ENCODE results near the gene BCL7A. TPM values are rescaled to one million over a fixed set of nuclear protein-coding genes. Genes with fewer than 3 reads are reported as not detected.

Gene BCL7A
- total and polyA plus RNA-seq, 2 experiments from 2014 or later: 12.7 to 14.9 TPM

DNA sequence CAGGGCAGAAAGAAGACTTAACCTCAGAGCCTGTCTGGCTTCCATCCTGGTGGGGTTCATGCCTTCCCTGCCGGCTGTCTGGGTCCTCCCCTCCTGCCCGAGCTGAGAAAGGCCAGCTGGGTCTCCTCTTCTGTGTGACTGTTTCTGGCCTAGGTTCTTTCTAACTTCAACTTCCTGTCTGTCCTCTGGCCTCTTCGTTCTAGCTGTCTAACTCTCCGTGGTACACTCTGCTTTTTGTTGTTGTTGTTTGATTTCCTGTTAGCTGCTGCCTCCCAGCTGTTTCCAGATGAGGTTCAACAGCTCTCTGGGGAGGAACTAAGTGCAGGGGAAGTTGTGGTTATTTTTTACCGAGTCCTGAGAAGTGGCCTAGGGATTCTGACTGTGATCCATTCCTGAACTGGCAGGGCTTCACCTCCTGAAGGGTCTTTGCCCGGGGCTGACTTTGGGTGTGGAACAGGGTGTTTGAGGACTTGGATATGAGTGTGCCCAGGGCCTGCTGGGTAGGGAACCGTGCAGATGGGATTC, 60.1 kb downstream of the BCL7A start:
- Mint-ChIP-seq H3K36me3 (ENCODE audit: low read depth) (peaks cover 4% of the 10 kb centered on the region; the same call in 1 of the 3 replicates), H3K27ac (no peak overlapping the region), H3K27me3 (ENCODE audit: insufficient read depth, low read depth, poor library complexity) (peaks cover 19% of the 10 kb centered on the region), H3K4me3 (no peak overlapping the region), H3K4me1 (peaks cover 25% of the 10 kb centered on the region), H3K9me3 (no peaks in the 10 kb centered on the region; the same call in 2 of the 3 replicates)
- Histone ChIP-seq H3K4me2 (peak overlapping the region; percentile 82; the same call in 1 of the 2 replicates), H3F3A (replicated peaks; ENCODE audit: low read depth) (0 out of 2 replicates have a peak, but pooled peaks cover 3% of the 10 kb centered on the region), H3K4me1 (ENCODE audit: insufficient read depth) (peaks cover 26% of the 10 kb centered on the region; the same call in 1 of the 2 replicates), H4K20me1 (replicated peaks; ENCODE audit: insufficient read depth) (peaks cover 17% of the 10 kb centered on the region; the same call in 1 of the 2 replicates), H3K27me3 (ENCODE audit: insufficient read depth) (peaks cover 21% of the 10 kb centered on the region), H3K36me3 (ENCODE audit: insufficient read depth) (no peaks in the 10 kb centered on the region), H3K4me3 (0 out of 2 replicates have a peak overlapping the region, but pooled peaks have one; percentile 72), H3K79me2 (replicated peaks; ENCODE audit: insufficient read depth) (peaks cover 55% of the 10 kb centered on the region), H2AFZ (no peak overlapping the region), H3K27ac (ENCODE audit: low read depth) (no peak overlapping the region), H3K9me2 (ENCODE audit: insufficient read depth) (no peaks in the 10 kb centered on the region)
- no peak for DNase-seq (ENCODE audit: low spot score)
- no peak for ATAC-seq
- TF ChIP-seq, protein P1, sequence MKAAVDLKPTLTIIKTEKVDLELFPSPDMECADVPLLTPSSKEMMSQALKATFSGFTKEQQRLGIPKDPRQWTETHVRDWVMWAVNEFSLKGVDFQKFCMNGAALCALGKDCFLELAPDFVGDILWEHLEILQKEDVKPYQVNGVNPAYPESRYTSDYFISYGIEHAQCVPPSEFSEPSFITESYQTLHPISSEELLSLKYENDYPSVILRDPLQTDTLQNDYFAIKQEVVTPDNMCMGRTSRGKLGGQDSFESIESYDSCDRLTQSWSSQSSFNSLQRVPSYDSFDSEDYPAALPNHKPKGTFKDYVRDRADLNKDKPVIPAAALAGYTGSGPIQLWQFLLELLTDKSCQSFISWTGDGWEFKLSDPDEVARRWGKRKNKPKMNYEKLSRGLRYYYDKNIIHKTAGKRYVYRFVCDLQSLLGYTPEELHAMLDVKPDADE (IDR thresholded peaks at IDR 0.05): no peak
- TF ChIP-seq JUNB (IDR thresholded peaks at IDR 0.05; ENCODE audit: unreplicated experiment) (no peak), STAT1 (IDR thresholded peaks at IDR 0.05; ENCODE audit: unreplicated experiment) (no peak), EZH2phosphoT487 (IDR thresholded peaks at IDR 0.05; ENCODE audit: unreplicated experiment) (no peak)

DNA sequence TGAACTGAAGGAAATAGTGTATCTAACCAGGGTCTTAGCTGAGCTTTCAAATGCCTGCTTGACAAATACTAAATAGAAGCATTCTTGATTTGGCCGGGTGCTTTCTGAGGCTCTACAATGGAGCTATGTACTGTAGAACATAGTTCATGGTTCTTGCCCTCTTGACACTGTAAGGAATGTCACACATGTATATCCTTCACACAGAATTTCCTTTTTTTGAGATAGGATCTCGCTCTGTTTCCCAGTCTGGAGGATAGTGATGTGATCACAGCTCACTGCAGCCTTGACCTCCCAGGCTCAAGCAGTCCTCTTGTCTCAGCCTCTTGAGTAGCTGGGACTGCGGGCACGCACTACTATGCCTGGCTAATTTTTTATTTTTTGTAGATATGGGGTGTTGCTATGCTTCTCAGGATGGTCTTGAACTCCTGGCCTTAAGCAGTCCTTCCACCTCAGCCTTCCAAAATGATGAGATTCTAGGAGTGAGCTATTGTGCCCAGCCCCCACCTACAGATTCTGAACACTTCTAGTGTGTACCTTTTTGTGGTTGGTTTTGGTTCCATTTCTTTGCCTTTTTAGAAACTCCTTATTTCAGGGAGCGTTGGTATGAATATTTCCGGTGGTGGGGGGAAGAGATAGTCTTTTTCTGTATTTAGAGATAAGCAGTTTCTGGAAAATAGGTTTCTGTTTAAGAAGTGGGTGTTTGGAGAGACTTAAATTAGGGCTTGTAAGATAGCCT, 61.1 kb downstream of the BCL7A start:
- H3K36me3 ChIP-seq (ENCODE audit: insufficient read depth): no peaks in the 10 kb centered on the region
- H3K9me2 ChIP-seq (ENCODE audit: insufficient read depth): no peaks in the 10 kb centered on the region
- Mint-ChIP-seq H3K4me3 (no peak overlapping the region), H3K4me1 (peaks cover 30% of the 10 kb centered on the region), H3K36me3 (ENCODE audit: low read depth) (peaks cover 8% of the 10 kb centered on the region), H3K27me3 (ENCODE audit: insufficient read depth, low read depth, poor library complexity) (peaks cover 19% of the 10 kb centered on the region), H3K9me3 (no peaks in the 10 kb centered on the region; the same call in 2 of the 3 replicates), H3K27ac (peak overlapping the region; percentile 26; the same call in 1 of the 2 replicates)
- H3F3A ChIP-seq (replicated peaks; ENCODE audit: low read depth): no peaks in the 10 kb centered on the region
- peaks cover 17% of the 10 kb centered on the region; the same call in 1 of the 2 replicates for H4K20me1 ChIP-seq (replicated peaks; ENCODE audit: insufficient read depth)
- peaks cover 15% of the 10 kb centered on the region for H3K27me3 ChIP-seq (ENCODE audit: insufficient read depth)
- H2AFZ ChIP-seq: no peak overlapping the region
- H3K4me1 ChIP-seq (ENCODE audit: insufficient read depth): peaks cover 23% of the 10 kb centered on the region; the same call in 1 of the 2 replicates
- ATAC-seq: no peak
- H3K4me3 ChIP-seq: no peak overlapping the region
- DNase-seq (ENCODE audit: low spot score): no peak
- peaks cover 59% of the 10 kb centered on the region for H3K79me2 ChIP-seq (replicated peaks; ENCODE audit: insufficient read depth)
- no peak overlapping the region for H3K4me2 ChIP-seq
- H3K27ac ChIP-seq (ENCODE audit: low read depth): no peak overlapping the region
- TF ChIP-seq, protein P1 (IDR thresholded peaks at IDR 0.05): no peak
- TF ChIP-seq JUNB (IDR thresholded peaks at IDR 0.05; ENCODE audit: unreplicated experiment) (no peak), POLR2AphosphoS5 (IDR thresholded peaks at IDR 0.05; ENCODE audit: low read depth) (no peak), CREB1 (CRISPR knock-in tag; IDR thresholded peaks at IDR 0.05; ENCODE audit: low read depth) (no peak)
- TF ChIP-seq, protein P2, sequence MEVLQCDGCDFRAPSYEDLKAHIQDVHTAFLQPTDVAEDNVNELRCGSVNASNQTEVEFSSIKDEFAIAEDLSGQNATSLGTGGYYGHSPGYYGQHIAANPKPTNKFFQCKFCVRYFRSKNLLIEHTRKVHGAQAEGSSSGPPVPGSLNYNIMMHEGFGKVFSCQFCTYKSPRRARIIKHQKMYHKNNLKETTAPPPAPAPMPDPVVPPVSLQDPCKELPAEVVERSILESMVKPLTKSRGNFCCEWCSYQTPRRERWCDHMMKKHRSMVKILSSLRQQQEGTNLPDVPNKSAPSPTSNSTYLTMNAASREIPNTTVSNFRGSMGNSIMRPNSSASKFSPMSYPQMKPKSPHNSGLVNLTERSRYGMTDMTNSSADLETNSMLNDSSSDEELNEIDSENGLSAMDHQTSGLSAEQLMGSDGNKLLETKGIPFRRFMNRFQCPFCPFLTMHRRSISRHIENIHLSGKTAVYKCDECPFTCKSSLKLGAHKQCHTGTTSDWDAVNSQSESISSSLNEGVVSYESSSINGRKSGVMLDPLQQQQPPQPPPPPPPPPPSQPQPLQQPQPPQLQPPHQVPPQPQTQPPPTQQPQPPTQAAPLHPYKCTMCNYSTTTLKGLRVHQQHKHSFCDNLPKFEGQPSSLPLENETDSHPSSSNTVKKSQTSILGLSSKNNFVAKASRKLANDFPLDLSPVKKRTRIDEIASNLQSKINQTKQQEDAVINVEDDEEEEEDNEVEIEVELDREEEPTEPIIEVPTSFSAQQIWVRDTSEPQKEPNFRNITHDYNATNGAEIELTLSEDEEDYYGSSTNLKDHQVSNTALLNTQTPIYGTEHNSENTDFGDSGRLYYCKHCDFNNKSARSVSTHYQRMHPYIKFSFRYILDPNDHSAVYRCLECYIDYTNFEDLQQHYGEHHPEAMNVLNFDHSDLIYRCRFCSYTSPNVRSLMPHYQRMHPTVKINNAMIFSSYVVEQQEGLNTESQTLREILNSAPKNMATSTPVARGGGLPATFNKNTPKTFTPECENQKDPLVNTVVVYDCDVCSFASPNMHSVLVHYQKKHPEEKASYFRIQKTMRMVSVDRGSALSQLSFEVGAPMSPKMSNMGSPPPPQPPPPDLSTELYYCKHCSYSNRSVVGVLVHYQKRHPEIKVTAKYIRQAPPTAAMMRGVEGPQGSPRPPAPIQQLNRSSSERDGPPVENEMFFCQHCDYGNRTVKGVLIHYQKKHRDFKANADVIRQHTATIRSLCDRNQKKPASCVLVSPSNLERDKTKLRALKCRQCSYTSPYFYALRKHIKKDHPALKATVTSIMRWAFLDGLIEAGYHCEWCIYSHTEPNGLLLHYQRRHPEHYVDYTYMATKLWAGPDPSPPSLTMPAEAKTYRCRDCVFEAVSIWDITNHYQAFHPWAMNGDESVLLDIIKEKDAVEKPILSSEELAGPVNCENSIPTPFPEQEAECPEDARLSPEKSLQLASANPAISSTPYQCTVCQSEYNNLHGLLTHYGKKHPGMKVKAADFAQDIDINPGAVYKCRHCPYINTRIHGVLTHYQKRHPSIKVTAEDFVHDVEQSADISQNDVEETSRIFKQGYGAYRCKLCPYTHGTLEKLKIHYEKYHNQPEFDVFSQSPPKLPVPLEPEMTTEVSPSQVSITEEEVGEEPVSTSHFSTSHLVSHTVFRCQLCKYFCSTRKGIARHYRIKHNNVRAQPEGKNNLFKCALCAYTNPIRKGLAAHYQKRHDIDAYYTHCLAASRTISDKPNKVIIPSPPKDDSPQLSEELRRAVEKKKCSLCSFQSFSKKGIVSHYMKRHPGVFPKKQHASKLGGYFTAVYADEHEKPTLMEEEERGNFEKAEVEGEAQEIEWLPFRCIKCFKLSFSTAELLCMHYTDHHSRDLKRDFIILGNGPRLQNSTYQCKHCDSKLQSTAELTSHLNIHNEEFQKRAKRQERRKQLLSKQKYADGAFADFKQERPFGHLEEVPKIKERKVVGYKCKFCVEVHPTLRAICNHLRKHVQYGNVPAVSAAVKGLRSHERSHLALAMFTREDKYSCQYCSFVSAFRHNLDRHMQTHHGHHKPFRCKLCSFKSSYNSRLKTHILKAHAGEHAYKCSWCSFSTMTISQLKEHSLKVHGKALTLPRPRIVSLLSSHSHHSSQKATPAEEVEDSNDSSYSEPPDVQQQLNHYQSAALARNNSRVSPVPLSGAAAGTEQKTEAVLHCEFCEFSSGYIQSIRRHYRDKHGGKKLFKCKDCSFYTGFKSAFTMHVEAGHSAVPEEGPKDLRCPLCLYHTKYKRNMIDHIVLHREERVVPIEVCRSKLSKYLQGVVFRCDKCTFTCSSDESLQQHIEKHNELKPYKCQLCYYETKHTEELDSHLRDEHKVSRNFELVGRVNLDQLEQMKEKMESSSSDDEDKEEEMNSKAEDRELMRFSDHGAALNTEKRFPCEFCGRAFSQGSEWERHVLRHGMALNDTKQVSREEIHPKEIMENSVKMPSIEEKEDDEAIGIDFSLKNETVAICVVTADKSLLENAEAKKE (CRISPR knock-in tag; IDR thresholded peaks at IDR 0.05): no peak
